ENCODE measurements around the gene CD300LD. TPM values are rescaled to one million over a fixed set of nuclear protein-coding genes. Genes with fewer than 3 reads are reported as not detected.

Gene CD300LD
- total and polyA plus RNA-seq, 2 of the 8 experiments (the other 6 are each of a cell fraction or from before 2014, with no cell fraction given), result not detected

DNA sequence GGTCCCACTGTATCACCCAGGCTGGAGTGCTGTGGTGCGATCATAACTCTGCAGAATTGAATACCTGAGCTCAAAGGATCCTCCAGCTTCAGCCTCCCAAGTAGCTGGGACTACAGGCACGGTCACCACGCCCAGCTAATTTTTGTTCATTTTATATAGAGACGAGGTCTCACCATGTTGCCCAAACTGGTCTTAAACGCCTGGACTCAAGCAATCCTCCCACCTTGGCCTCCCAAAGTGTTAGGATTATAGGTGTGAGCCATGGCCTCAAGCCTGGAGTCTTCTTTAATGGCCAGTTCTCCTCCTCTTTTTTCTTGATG, 61.3 kb downstream of the CD300LD start (continued):
- TF ChIP-seq, protein P1, sequence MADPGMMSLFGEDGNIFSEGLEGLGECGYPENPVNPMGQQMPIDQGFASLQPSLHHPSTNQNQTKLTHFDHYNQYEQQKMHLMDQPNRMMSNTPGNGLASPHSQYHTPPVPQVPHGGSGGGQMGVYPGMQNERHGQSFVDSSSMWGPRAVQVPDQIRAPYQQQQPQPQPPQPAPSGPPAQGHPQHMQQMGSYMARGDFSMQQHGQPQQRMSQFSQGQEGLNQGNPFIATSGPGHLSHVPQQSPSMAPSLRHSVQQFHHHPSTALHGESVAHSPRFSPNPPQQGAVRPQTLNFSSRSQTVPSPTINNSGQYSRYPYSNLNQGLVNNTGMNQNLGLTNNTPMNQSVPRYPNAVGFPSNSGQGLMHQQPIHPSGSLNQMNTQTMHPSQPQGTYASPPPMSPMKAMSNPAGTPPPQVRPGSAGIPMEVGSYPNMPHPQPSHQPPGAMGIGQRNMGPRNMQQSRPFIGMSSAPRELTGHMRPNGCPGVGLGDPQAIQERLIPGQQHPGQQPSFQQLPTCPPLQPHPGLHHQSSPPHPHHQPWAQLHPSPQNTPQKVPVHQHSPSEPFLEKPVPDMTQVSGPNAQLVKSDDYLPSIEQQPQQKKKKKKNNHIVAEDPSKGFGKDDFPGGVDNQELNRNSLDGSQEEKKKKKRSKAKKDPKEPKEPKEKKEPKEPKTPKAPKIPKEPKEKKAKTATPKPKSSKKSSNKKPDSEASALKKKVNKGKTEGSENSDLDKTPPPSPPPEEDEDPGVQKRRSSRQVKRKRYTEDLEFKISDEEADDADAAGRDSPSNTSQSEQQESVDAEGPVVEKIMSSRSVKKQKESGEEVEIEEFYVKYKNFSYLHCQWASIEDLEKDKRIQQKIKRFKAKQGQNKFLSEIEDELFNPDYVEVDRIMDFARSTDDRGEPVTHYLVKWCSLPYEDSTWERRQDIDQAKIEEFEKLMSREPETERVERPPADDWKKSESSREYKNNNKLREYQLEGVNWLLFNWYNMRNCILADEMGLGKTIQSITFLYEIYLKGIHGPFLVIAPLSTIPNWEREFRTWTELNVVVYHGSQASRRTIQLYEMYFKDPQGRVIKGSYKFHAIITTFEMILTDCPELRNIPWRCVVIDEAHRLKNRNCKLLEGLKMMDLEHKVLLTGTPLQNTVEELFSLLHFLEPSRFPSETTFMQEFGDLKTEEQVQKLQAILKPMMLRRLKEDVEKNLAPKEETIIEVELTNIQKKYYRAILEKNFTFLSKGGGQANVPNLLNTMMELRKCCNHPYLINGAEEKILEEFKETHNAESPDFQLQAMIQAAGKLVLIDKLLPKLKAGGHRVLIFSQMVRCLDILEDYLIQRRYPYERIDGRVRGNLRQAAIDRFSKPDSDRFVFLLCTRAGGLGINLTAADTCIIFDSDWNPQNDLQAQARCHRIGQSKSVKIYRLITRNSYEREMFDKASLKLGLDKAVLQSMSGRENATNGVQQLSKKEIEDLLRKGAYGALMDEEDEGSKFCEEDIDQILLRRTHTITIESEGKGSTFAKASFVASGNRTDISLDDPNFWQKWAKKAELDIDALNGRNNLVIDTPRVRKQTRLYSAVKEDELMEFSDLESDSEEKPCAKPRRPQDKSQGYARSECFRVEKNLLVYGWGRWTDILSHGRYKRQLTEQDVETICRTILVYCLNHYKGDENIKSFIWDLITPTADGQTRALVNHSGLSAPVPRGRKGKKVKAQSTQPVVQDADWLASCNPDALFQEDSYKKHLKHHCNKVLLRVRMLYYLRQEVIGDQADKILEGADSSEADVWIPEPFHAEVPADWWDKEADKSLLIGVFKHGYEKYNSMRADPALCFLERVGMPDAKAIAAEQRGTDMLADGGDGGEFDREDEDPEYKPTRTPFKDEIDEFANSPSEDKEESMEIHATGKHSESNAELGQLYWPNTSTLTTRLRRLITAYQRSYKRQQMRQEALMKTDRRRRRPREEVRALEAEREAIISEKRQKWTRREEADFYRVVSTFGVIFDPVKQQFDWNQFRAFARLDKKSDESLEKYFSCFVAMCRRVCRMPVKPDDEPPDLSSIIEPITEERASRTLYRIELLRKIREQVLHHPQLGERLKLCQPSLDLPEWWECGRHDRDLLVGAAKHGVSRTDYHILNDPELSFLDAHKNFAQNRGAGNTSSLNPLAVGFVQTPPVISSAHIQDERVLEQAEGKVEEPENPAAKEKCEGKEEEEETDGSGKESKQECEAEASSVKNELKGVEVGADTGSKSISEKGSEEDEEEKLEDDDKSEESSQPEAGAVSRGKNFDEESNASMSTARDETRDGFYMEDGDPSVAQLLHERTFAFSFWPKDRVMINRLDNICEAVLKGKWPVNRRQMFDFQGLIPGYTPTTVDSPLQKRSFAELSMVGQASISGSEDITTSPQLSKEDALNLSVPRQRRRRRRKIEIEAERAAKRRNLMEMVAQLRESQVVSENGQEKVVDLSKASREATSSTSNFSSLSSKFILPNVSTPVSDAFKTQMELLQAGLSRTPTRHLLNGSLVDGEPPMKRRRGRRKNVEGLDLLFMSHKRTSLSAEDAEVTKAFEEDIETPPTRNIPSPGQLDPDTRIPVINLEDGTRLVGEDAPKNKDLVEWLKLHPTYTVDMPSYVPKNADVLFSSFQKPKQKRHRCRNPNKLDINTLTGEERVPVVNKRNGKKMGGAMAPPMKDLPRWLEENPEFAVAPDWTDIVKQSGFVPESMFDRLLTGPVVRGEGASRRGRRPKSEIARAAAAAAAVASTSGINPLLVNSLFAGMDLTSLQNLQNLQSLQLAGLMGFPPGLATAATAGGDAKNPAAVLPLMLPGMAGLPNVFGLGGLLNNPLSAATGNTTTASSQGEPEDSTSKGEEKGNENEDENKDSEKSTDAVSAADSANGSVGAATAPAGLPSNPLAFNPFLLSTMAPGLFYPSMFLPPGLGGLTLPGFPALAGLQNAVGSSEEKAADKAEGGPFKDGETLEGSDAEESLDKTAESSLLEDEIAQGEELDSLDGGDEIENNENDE (IDR thresholded peaks at IDR 0.05; ENCODE audit: insufficient replicate concordance, low read length), result no peak
- TF ChIP-seq EZH2 (IDR thresholded peaks at IDR 0.05; ENCODE audit: low read depth, low read length, severe bottlenecking), result no peak
- no peak for TF ChIP-seq EP300 (IDR thresholded peaks at IDR 0.05; ENCODE audit: borderline replicate concordance in 1 of 2, low read depth in 2 of 2, low read length in 2 of 2)
- TF ChIP-seq RAD21 (IDR thresholded peaks at IDR 0.05 in 1 of 2, conservative IDR thresholded peaks at IDR 0.05 in 1 of 2; ENCODE audit: low read depth in 2 of 2, low read length in 2 of 2), result no peak
- TF ChIP-seq SUZ12 (IDR thresholded peaks at IDR 0.05; ENCODE audit: low read length), result no peak
- no peak for TF ChIP-seq RXRA (IDR thresholded peaks at IDR 0.05; ENCODE audit: insufficient read depth, low read depth, low read length)

Measured in H1 (cell line).